ENCODE measurements around the gene PAQR3.

GRCh38 chr4:78962597-78963115 is 23.4 kb upstream of the PAQR3 start:
- TF ChIP-seq CBX8 (IDR thresholded peaks at IDR 0.05; ENCODE audit: borderline replicate concordance, low read depth, low read length), result no peak
- TF ChIP-seq JUND (IDR thresholded peaks at IDR 0.05; ENCODE audit: low read length), result no peak
- no peak for TF ChIP-seq RXRA (IDR thresholded peaks at IDR 0.05; ENCODE audit: insufficient read depth, low read depth, low read length)
- no peak for TF ChIP-seq BCL11A (IDR thresholded peaks at IDR 0.05; ENCODE audit: low read depth in 2 of 2, low read length in 2 of 2)
- TF ChIP-seq, protein P1, sequence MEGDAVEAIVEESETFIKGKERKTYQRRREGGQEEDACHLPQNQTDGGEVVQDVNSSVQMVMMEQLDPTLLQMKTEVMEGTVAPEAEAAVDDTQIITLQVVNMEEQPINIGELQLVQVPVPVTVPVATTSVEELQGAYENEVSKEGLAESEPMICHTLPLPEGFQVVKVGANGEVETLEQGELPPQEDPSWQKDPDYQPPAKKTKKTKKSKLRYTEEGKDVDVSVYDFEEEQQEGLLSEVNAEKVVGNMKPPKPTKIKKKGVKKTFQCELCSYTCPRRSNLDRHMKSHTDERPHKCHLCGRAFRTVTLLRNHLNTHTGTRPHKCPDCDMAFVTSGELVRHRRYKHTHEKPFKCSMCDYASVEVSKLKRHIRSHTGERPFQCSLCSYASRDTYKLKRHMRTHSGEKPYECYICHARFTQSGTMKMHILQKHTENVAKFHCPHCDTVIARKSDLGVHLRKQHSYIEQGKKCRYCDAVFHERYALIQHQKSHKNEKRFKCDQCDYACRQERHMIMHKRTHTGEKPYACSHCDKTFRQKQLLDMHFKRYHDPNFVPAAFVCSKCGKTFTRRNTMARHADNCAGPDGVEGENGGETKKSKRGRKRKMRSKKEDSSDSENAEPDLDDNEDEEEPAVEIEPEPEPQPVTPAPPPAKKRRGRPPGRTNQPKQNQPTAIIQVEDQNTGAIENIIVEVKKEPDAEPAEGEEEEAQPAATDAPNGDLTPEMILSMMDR (IDR thresholded peaks at IDR 0.05; ENCODE audit: control extremely low read depth in 1 of 3, insufficient read depth in 1 of 3, low read depth in 1 of 3, low read length in 3 of 3), result no peak
- no peak for TF ChIP-seq TEAD4 (IDR thresholded peaks at IDR 0.05; ENCODE audit: low read depth, low read length)
- no peak for TF ChIP-seq CHD2 (IDR thresholded peaks at IDR 0.05; ENCODE audit: low read length)

Data from H1 (cell line).